Tracheal epithelial cell (primary cell): Measurements from ENCODE around the gene NBPF4. TPM values are rescaled to one million over a fixed set of nuclear protein-coding genes. Genes with fewer than 3 reads are reported as not detected.

Experiments used
- total RNA-seq: library from RNA; depleted of rRNA; stranded (reverse); fragments of >200 nt; gene quantifications from 2 replicates; pipeline ENCODE4 v1.2.1, GENCODE V29; 2014

Gene NBPF4
- 0.24 TPM in 1 of 2 replicates, not detected in the other for total RNA-seq

GRCh38 chr1:108243976-108244375, at the start of gene NBPF4:
Gene NBPF4, minus strand, starts transcription at chr1:108244076. Its CDS starts 315 bp downstream, at chr1:108243761.

GRCh38 chr1:108199781-108200686, 43.8 kb downstream of the NBPF4 start, which contains the start of gene SLC25A24:
Gene SLC25A24, minus strand, starts transcription at chr1:108200343. Its CDS starts 205 bp downstream, at chr1:108200138.

Other genes starting within 250 kb of the NBPF4 start
- 52.9 and 68.4 TPM in 2 replicates for gene SLC25A24, start 43.7 kb downstream of the NBPF4 start, total RNA-seq
- not detected in 2 replicates for gene NBPF6, start 206.3 kb upstream of the NBPF4 start, total RNA-seq